Sigmoid colon (tissue), 7 donors: Measurements from ENCODE around the gene NKAPL. TPM values are rescaled to one million over a fixed set of nuclear protein-coding genes. Genes with fewer than 3 reads are reported as not detected.
A peak's percentile ranks its signal among the peaks of the same experiment; 100 is the strongest.

ENCODE experiments used
- DNase-seq: peaks from one replicate; pipeline ENCODE4 v3.0.0-alpha.2; 2019
- H3K27ac ChIP-seq, 4 donors: fragments of 200-600 bp; sonication (generic); one replicate each; pipeline ENCODE4 v1.5.1; 2016 to 2019; ENCODE audit warnings: mild to moderate bottlenecking in 1 of 4
- H3K27me3 ChIP-seq, 3 donors: fragments of 200-600 bp; sonication (generic); one replicate each; pipeline ENCODE4 v1.5.1; 2019; ENCODE audit warnings: mild to moderate bottlenecking in 1 of 3
- H3K36me3 ChIP-seq, 4 donors: fragments of 200-600 bp; sonication (generic); one replicate each; pipeline ENCODE4 v1.5.1; 2016 to 2019
- H3K4me1 ChIP-seq, 4 donors: fragments of 200-600 bp; sonication (generic); one replicate each; pipeline ENCODE4 v1.5.1; 2017 to 2019
- H3K4me3 ChIP-seq, 4 donors: fragments of 200-600 bp; sonication (generic); one replicate each; pipeline ENCODE4 v1.5.1; 2017 to 2019; ENCODE audit warnings: mild to moderate bottlenecking in 2 of 4, moderate library complexity in 1 of 4
- H3K9me3 ChIP-seq, 4 donors: fragments of 200-600 bp in 3 of 4; sonication (generic) in 3 of 4; one replicate each; pipeline versions ENCODE4 v1.5.1 to v1.6.1; 2013 to 2019
- EP300 ChIP-seq, 4 donors: sonication (generic); formaldehyde crosslinking; IDR thresholded peaks; one replicate each; pipeline ENCODE4 v1.6.1; 2017; ENCODE audit warnings: antibody characterized with exemption in 4 of 4
- POLR2A ChIP-seq, 2 donors: fragments of 450-650 bp; IDR thresholded peaks; one replicate each; pipeline ENCODE4 v1.6.1; 2016; ENCODE audit warnings: antibody characterized with exemption in 2 of 2, mild to moderate bottlenecking in 2 of 2, moderate library complexity in 2 of 2
- POLR2AphosphoS5 ChIP-seq, 4 donors: sonication (generic); formaldehyde crosslinking; IDR thresholded peaks; one replicate each; pipeline ENCODE4 v1.6.1; 2017; ENCODE audit warnings: antibody characterized with exemption in 4 of 4
- WGBS, 2 donors: extraction: QIAGEN DNeasy Blood & Tissue Kit; methylation state at CpG; one replicate each; pipeline ENCODE4 v1.1.7; 2013; 5-methylcytosine and 5-hydroxymethylcytosine counted together
- intact Hi-C: fragments of 100-400 bp; cut with DNase I; formaldehyde crosslinking; loops from one replicate; pipeline ENCODE4 v1.15.1; 2023
- polyA plus RNA-seq, 3 donors: library from polyadenylated mRNA; stranded (reverse); fragments of 200-250 nt; gene quantifications; one replicate each; pipeline ENCODE4 v1.2.3, GENCODE V29; 2013
- total RNA-seq, 4 donors: library from RNA; depleted of rRNA; stranded (reverse); fragments of >200 nt; gene quantifications; one replicate each; pipeline ENCODE4 v1.1.0, GENCODE V29; 2016
- TF ChIP-seq, protein P1 (sequence below), 4 experiments: fragments of 450-650 bp in 3 of 4; fragments of 200-600 bp in 1 of 4; IDR thresholded peaks; one replicate each; pipeline ENCODE4 v1.5.1; 2016 to 2019; ENCODE audit warnings: antibody characterized with exemption in 4 of 4, mild to moderate bottlenecking in 3 of 4, moderate library complexity in 2 of 4
- donor health status: healthy with polysubstance abuse.
- donor health status: Bipolar disorder and iron deficiency.
- donor health status: healthy.

NKAPL gene
- total and polyA plus RNA-seq, 7 donors = 0.55 to 7.5 (median 2.7) TPM; not detected in 1

- 90 to 91% methylated on average over 6 of the region's 6 CpGs for WGBS, 2 donors
- H3K9me3 ChIP-seq = no peaks in the 10 kb centered on the region
- H3K4me3 ChIP-seq = no peak overlapping the region
- peaks cover 0 to 56% (median 22%) of the 10 kb centered on the region in 4 donors for H3K36me3 ChIP-seq
- H3K27ac ChIP-seq = no peak overlapping the region
- TF ChIP-seq EP300 (IDR thresholded peaks at IDR 0.05) = no peak
- TF ChIP-seq, protein P1, sequence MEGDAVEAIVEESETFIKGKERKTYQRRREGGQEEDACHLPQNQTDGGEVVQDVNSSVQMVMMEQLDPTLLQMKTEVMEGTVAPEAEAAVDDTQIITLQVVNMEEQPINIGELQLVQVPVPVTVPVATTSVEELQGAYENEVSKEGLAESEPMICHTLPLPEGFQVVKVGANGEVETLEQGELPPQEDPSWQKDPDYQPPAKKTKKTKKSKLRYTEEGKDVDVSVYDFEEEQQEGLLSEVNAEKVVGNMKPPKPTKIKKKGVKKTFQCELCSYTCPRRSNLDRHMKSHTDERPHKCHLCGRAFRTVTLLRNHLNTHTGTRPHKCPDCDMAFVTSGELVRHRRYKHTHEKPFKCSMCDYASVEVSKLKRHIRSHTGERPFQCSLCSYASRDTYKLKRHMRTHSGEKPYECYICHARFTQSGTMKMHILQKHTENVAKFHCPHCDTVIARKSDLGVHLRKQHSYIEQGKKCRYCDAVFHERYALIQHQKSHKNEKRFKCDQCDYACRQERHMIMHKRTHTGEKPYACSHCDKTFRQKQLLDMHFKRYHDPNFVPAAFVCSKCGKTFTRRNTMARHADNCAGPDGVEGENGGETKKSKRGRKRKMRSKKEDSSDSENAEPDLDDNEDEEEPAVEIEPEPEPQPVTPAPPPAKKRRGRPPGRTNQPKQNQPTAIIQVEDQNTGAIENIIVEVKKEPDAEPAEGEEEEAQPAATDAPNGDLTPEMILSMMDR (IDR thresholded peaks at IDR 0.05) = no peak
- TF ChIP-seq POLR2AphosphoS5 (IDR thresholded peaks at IDR 0.05) = no peak
- TF ChIP-seq POLR2A (IDR thresholded peaks at IDR 0.05) = no peak
- no peak for DNase-seq
- intact Hi-C loops = no loop called here
- H3K27me3 ChIP-seq = no peaks in the 10 kb centered on the region
- H3K4me1 ChIP-seq = peaks cover 0 to 3% (median 2%) of the 10 kb centered on the region in 4 donors
These were observed 13.7 kb upstream of the NKAPL start for GRCh38 chr6:28245206-28245941.

DNA sequence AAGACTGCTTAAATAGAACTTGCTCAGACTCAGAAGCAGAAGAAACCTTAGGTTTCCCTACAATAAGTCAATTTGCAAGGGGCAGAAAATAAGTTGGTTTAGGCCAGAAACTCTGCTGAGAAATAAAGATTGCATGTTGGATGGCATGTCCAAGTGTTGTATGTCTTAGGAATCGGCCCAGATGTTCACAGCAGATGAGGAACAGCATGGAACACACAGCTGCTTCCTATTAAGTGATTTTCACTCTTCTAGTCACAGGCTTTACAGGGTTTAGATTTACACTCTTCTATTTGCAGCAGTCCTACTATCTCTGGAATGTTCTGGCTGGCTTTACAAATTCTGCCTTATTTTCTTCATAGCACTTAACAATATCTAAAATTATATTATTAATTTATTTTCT is 10.2 kb upstream of the NKAPL start:
- WGBS, 2 donors = 80 to 83% methylated on average over 1 of the region's 1 CpG
- DNase-seq = no peak
- Histone ChIP-seq H3K4me1 (peaks cover 0 to 19% (median 18%) of the 10 kb centered on the region in 4 donors), H3K4me3 (no peak overlapping the region), H3K9me3 (no peaks in the 10 kb centered on the region), H3K36me3 (peaks cover 0 to 52% (median 22%) of the 10 kb centered on the region in 4 donors), H3K27me3 (no peaks in the 10 kb centered on the region), H3K27ac (no peak overlapping the region)
- TF ChIP-seq POLR2A (IDR thresholded peaks at IDR 0.05) = no peak
- TF ChIP-seq, protein P1 (IDR thresholded peaks at IDR 0.05) = no peak
- intact Hi-C loops = no loop called here

- 74% methylated on average over 2 of the region's 2 CpGs for WGBS, 2 donors
- TF ChIP-seq, protein P1 (IDR thresholded peaks at IDR 0.05) = no peak
- TF ChIP-seq POLR2AphosphoS5 (IDR thresholded peaks at IDR 0.05) (no peak), EP300 (IDR thresholded peaks at IDR 0.05) (no peak), POLR2A (IDR thresholded peaks at IDR 0.05) (no peak)
- H3K4me1 ChIP-seq = peaks cover 0 to 19% (median 18%) of the 10 kb centered on the region in 4 donors
- DNase-seq = no peak
- H3K36me3 ChIP-seq = peaks cover 0 to 34% (median 10%) of the 10 kb centered on the region in 4 donors
- H3K27ac ChIP-seq = no peak overlapping the region
- H3K9me3 ChIP-seq = no peaks in the 10 kb centered on the region
- H3K4me3 ChIP-seq = peak overlapping the region in 2 of 4 donors; percentile 76 to 85
- intact Hi-C loops = no loop called here
- no peaks in the 10 kb centered on the region for H3K27me3 ChIP-seq
These were observed 8.3 kb upstream of the NKAPL start for GRCh38 chr6:28250747-28251146.

GRCh38 chr6:28251661-28252008 is 7.5 kb upstream of the NKAPL start:
- TF ChIP-seq POLR2AphosphoS5 (IDR thresholded peaks at IDR 0.05) (no peak), POLR2A (IDR thresholded peaks at IDR 0.05) (no peak), EP300 (IDR thresholded peaks at IDR 0.05) (no peak)
- TF ChIP-seq, protein P1 (IDR thresholded peaks at IDR 0.05) = no peak
- peak overlapping the region; percentile 74 to 85 (median 75) for H3K4me3 ChIP-seq
- peaks cover 0 to 19% (median 18%) of the 10 kb centered on the region in 4 donors for H3K4me1 ChIP-seq
- H3K36me3 ChIP-seq = peaks cover 0 to 25% (median 3%) of the 10 kb centered on the region in 4 donors
- intact Hi-C loops = no loop called here
- DNase-seq = no peak
- no peaks in the 10 kb centered on the region for H3K27me3 ChIP-seq
- H3K9me3 ChIP-seq = no peaks in the 10 kb centered on the region
- peak overlapping the region; percentile 43 to 66 (median 64) for H3K27ac ChIP-seq
- WGBS, 2 donors = 0% methylated on average over 25 of the region's 25 CpGs
